ENCODE measurements around the gene EEF1AKMT4.

- TF ChIP-seq CTCF (conservative IDR thresholded peaks at IDR 0.05) (no peak), EZH2 (IDR thresholded peaks at IDR 0.05; ENCODE audit: low read depth) (no peak)
These were observed 20.9 kb upstream of the EEF1AKMT4 start for GRCh38 chr3:184228376-184229137.

Measured in PC-9 (cell line).